HEK293 (cell line): Measurements from ENCODE around the gene KCNJ14.

Experiments
- CTCF ChIA-PET: fragments of 350-600 bp; formaldehyde crosslinking; extraction: SDS; loops from one replicate; lab custom pipeline; 2021; ENCODE audit warnings: antibody characterized with exemption; lab: Yijun Ruan, JAX
- POLR2A ChIA-PET: fragments of 300-600 bp; formaldehyde crosslinking; extraction: SDS; loops from one replicate; lab custom pipeline; 2020; ENCODE audit warnings: antibody characterized with exemption, inconsistent platforms; lab: Yijun Ruan, JAX
- H3K27ac ChIP-seq: fragments of 200-500 bp; sonication (Bioruptor generic); 2 replicates; pipeline ENCODE4 v1.5.1; 2014; ENCODE audit warnings: low read depth, low read length, control low read depth, inconsistent platforms; ENCODE audit errors: extremely low read depth
- H3K36me3 ChIP-seq, 2 experiments: fragments of 200-500 bp in 1 of 2; sonication (Bioruptor generic) in 1 of 2; 1 replicate in 1 of 2; 2 replicates in 1 of 2; pipeline ENCODE4 v1.5.1; 2014 to 2017; ENCODE audit warnings: inconsistent platforms in 2 of 2, low read length in 2 of 2; ENCODE audit not compliant: control insufficient read depth in 2 of 2, insufficient read depth in 1 of 2
- H3K4me1 ChIP-seq: fragments of 200-500 bp; sonication (Bioruptor generic); 2 replicates; pipeline ENCODE4 v1.5.1; 2014; ENCODE audit warnings: mild to moderate bottlenecking, low read length, inconsistent platforms; ENCODE audit not compliant: control insufficient read depth, insufficient read depth
- H3K4me3 ChIP-seq: 2 replicates; pipeline ENCODE4 v1.5.1; 2011; ENCODE audit warnings: low read depth, mild to moderate bottlenecking, control low read depth, low read length, moderate library complexity
- H3K9me3 ChIP-seq: fragments of 200-500 bp; sonication (Bioruptor generic); 2 replicates; pipeline ENCODE4 v1.5.1; 2014; ENCODE audit warnings: low read depth, low read length, inconsistent platforms; ENCODE audit not compliant: control insufficient read depth, insufficient read depth
- OSR2 ChIP-seq: fragments of 450-650 bp; formaldehyde crosslinking; IDR thresholded peaks from 2 replicates; pipeline ENCODE4 v1.5.1; 2016; ENCODE audit warnings: missing biosample characterization, missing genetic modification characterization
- OVOL3 ChIP-seq: fragments of 450-650 bp; formaldehyde crosslinking; IDR thresholded peaks from 2 replicates; pipeline ENCODE4 v1.5.1; 2016; ENCODE audit warnings: missing biosample characterization, missing genetic modification characterization
- SALL2 ChIP-seq: fragments of 450-650 bp; formaldehyde crosslinking; IDR thresholded peaks from 2 replicates; pipeline ENCODE4 v1.5.0; 2017; ENCODE audit warnings: missing biosample characterization, mild to moderate bottlenecking, missing genetic modification characterization, borderline replicate concordance
- ZBTB48 ChIP-seq: fragments of 450-650 bp; formaldehyde crosslinking; IDR thresholded peaks from 2 replicates; pipeline ENCODE4 v1.5.1; 2016; ENCODE audit warnings: missing biosample characterization, missing genetic modification characterization
- ZEB2 ChIP-seq: fragments of 450-650 bp; formaldehyde crosslinking; IDR thresholded peaks from 2 replicates; pipeline ENCODE4 v1.5.1; 2016; ENCODE audit warnings: missing biosample characterization, missing genetic modification characterization
- ZNF184 ChIP-seq: fragments of 450-650 bp; IDR thresholded peaks from 2 replicates; pipeline ENCODE4 v1.5.1; 2018; ENCODE audit warnings: missing biosample characterization, mild to moderate bottlenecking, missing genetic modification characterization
- ZNF324 ChIP-seq: fragments of 450-650 bp; formaldehyde crosslinking; IDR thresholded peaks from 2 replicates; pipeline ENCODE4 v1.5.1; 2016; ENCODE audit warnings: missing biosample characterization, missing genetic modification characterization
- ZNF335 ChIP-seq: fragments of 450-650 bp; formaldehyde crosslinking; conservative IDR thresholded peaks from 2 replicates; pipeline ENCODE4 v1.5.1; 2016; ENCODE audit warnings: missing biosample characterization, missing genetic modification characterization
- ZNF623 ChIP-seq: fragments of 450-650 bp; formaldehyde crosslinking; IDR thresholded peaks from 2 replicates; pipeline ENCODE4 v1.5.1; 2016; ENCODE audit warnings: missing biosample characterization, missing genetic modification characterization
- ZNF768 ChIP-seq: fragments of 450-650 bp; formaldehyde crosslinking; IDR thresholded peaks from 2 replicates; pipeline ENCODE4 v1.5.1; 2018; ENCODE audit warnings: missing biosample characterization, mild to moderate bottlenecking, missing genetic modification characterization
- ZNF777 ChIP-seq: fragments of 450-650 bp; formaldehyde crosslinking; IDR thresholded peaks from 2 replicates; pipeline ENCODE4 v1.5.1; 2017; ENCODE audit warnings: missing biosample characterization, missing genetic modification characterization, borderline replicate concordance
- ZXDB ChIP-seq: fragments of 450-650 bp; formaldehyde crosslinking; IDR thresholded peaks from 2 replicates; pipeline ENCODE4 v1.5.1; 2016; ENCODE audit warnings: missing biosample characterization, missing genetic modification characterization
- TF ChIP-seq, protein P1 (sequence below): fragments of 450-650 bp; formaldehyde crosslinking; IDR thresholded peaks from 2 replicates; pipeline ENCODE4 v1.5.1; 2016; ENCODE audit warnings: missing biosample characterization, missing genetic modification characterization
- TF ChIP-seq, protein P2 (sequence below): fragments of 450-650 bp; formaldehyde crosslinking; IDR thresholded peaks from 2 replicates; pipeline ENCODE4 v1.5.1; 2017; ENCODE audit warnings: missing biosample characterization, missing genetic modification characterization
- TF ChIP-seq, protein P3 (sequence below): fragments of 450-650 bp; formaldehyde crosslinking; IDR thresholded peaks from 2 replicates; pipeline ENCODE4 v1.5.1; 2016; ENCODE audit warnings: missing biosample characterization, missing genetic modification characterization
- TF ChIP-seq, protein P4 (sequence below): fragments of 450-650 bp; formaldehyde crosslinking; IDR thresholded peaks from 2 replicates; pipeline ENCODE4 v1.5.1; 2016; ENCODE audit warnings: missing biosample characterization, missing genetic modification characterization, low read depth
- TF ChIP-seq, protein P5 (sequence below): fragments of 450-650 bp; formaldehyde crosslinking; IDR thresholded peaks from 2 replicates; pipeline ENCODE4 v1.5.1; 2016; ENCODE audit warnings: missing biosample characterization, missing genetic modification characterization, borderline replicate concordance

The KCNJ14 gene

DNA sequence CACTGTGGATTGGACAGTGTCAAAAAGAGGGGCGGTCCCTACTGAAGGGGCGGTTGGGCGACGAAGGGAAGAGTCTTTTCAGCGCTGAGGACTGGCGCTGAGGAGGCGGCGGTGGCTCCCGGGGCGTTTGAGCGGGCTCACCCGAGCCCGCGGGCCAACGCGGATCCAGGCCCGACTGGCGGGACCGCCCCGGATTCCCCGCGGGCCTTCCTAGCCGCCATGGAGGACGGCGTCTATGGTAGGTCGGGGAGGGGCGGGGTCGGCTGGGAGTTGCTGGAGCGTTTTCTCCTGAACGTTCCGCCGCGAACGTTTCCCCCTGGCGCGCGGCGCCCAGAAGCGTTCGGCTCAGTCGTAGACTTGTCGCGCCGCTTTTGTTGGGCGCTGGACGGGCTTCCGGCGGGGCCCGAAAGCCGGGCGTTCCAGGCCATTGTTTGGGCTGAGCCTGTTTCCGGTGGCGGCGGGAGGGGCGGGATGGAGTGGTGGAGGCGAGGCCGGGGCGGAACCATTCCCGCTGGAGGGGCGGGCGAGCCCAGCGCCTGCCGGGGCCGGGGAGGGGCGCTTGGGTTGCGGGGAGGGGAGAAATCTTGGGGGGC lies 14.0 kb downstream of the KCNJ14 start, which contains the start of gene CYTH2 (continued):
- TF ChIP-seq, protein P1, sequence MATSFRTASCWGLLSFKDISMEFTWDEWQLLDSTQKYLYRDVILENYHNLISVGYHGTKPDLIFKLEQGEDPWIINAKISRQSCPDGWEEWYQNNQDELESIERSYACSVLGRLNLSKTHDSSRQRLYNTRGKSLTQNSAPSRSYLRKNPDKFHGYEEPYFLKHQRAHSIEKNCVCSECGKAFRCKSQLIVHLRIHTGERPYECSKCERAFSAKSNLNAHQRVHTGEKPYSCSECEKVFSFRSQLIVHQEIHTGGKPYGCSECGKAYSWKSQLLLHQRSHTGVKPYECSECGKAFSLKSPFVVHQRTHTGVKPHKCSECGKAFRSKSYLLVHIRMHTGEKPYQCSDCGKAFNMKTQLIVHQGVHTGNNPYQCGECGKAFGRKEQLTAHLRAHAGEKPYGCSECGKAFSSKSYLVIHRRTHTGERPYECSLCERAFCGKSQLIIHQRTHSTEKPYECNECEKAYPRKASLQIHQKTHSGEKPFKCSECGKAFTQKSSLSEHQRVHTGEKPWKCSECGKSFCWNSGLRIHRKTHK (tag by site-specific recombination): no peak
- peak; percentile 70; the same call in 1 of the 2 replicates for TF ChIP-seq ZEB2

DNA sequence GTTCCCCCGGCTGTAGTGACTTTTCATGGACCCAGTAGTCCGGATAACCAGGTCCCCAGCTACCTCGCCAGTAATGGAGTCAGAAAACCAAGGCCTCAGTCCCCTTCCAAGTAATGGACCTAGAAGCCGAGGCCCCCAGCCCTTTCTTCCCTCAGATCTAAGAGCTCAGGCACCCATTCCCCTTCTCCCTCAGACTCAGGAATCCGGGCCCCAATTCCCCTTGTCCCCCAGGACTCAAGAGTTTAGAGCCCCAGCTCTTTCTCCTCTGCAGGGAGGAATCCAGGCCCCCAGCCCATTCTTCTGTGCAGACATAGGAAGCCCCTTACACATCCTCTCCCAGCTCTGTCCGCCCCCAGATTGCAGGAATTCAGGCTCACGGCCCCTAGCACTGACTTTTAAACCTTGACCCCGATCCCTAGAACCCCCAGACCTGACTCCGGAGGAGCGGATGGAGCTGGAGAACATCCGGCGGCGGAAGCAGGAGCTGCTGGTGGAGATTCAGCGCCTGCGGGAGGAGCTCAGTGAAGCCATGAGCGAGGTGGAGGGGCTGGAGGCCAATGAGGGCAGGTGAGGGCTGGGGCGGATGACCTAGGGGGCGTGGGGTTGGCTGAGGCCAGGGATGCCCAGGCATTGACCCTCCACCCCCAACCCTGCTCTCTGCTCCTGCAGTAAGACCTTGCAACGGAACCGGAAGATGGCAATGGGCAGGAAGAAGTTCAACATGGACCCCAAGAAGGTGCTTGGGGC lies 14.7 kb downstream of the KCNJ14 start:
- H3K4me1 ChIP-seq: peaks cover 11% of the 10 kb centered on the region
- peak overlapping the region; percentile 82 for H3K4me3 ChIP-seq
- peak overlapping the region; percentile 97 for H3K27ac ChIP-seq
- 0 out of 2 replicates have a peak, but pooled peaks have one; percentile 43 for TF ChIP-seq ZBTB48
- TF ChIP-seq, protein P2, sequence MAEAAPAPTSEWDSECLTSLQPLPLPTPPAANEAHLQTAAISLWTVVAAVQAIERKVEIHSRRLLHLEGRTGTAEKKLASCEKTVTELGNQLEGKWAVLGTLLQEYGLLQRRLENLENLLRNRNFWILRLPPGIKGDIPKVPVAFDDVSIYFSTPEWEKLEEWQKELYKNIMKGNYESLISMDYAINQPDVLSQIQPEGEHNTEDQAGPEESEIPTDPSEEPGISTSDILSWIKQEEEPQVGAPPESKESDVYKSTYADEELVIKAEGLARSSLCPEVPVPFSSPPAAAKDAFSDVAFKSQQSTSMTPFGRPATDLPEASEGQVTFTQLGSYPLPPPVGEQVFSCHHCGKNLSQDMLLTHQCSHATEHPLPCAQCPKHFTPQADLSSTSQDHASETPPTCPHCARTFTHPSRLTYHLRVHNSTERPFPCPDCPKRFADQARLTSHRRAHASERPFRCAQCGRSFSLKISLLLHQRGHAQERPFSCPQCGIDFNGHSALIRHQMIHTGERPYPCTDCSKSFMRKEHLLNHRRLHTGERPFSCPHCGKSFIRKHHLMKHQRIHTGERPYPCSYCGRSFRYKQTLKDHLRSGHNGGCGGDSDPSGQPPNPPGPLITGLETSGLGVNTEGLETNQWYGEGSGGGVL (tag by site-specific recombination): 0 out of 2 replicates have a peak, but pooled peaks have one; percentile 11
- TF ChIP-seq ZNF623 (tag by site-specific recombination): no peak
- 0 out of 2 replicates have a peak, but pooled peaks have one; percentile 1 for TF ChIP-seq ZNF335
- no peak for TF ChIP-seq ZEB2
- TF ChIP-seq, protein P3, sequence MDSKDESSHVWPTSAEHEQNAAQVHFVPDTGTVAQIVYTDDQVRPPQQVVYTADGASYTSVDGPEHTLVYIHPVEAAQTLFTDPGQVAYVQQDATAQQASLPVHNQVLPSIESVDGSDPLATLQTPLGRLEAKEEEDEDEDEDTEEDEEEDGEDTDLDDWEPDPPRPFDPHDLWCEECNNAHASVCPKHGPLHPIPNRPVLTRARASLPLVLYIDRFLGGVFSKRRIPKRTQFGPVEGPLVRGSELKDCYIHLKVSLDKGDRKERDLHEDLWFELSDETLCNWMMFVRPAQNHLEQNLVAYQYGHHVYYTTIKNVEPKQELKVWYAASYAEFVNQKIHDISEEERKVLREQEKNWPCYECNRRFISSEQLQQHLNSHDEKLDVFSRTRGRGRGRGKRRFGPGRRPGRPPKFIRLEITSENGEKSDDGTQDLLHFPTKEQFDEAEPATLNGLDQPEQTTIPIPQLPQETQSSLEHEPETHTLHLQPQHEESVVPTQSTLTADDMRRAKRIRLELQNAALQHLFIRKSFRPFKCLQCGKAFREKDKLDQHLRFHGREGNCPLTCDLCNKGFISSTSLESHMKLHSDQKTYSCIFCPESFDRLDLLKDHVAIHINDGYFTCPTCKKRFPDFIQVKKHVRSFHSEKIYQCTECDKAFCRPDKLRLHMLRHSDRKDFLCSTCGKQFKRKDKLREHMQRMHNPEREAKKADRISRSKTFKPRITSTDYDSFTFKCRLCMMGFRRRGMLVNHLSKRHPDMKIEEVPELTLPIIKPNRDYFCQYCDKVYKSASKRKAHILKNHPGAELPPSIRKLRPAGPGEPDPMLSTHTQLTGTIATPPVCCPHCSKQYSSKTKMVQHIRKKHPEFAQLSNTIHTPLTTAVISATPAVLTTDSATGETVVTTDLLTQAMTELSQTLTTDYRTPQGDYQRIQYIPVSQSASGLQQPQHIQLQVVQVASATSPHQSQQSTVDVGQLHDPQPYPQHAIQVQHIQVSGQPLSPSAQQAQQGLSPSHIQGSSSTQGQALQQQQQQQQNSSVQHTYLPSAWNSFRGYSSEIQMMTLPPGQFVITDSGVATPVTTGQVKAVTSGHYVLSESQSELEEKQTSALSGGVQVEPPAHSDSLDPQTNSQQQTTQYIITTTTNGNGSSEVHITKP (tag by site-specific recombination): peak; percentile 6; the same call in 1 of the 2 replicates
- TF ChIP-seq, protein P4, sequence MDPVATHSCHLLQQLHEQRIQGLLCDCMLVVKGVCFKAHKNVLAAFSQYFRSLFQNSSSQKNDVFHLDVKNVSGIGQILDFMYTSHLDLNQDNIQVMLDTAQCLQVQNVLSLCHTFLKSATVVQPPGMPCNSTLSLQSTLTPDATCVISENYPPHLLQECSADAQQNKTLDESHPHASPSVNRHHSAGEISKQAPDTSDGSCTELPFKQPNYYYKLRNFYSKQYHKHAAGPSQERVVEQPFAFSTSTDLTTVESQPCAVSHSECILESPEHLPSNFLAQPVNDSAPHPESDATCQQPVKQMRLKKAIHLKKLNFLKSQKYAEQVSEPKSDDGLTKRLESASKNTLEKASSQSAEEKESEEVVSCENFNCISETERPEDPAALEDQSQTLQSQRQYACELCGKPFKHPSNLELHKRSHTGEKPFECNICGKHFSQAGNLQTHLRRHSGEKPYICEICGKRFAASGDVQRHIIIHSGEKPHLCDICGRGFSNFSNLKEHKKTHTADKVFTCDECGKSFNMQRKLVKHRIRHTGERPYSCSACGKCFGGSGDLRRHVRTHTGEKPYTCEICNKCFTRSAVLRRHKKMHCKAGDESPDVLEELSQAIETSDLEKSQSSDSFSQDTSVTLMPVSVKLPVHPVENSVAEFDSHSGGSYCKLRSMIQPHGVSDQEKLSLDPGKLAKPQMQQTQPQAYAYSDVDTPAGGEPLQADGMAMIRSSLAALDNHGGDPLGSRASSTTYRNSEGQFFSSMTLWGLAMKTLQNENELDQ: no peak
- ChIA-PET POLR2A (interaction anchor here (0.6 to 1.7 kb wide), 15 partner anchors 9 to 484 kb away, joined by 3 to 8 read pairs (median 4); partner anchors contain the start of genes BAX, GRWD1, KDELR1 and RPL18), CTCF (interaction anchor here (0.9 to 1.8 kb wide), 5 partner anchors 19 to 156 kb away, joined by 4 to 9 read pairs (median 5); no protein-coding TSS in a partner anchor)
- H3K36me3 ChIP-seq: peaks cover 29 to 48% of the 10 kb centered on the region in 2 experiments
- H3K9me3 ChIP-seq: no peaks in the 10 kb centered on the region

DNA sequence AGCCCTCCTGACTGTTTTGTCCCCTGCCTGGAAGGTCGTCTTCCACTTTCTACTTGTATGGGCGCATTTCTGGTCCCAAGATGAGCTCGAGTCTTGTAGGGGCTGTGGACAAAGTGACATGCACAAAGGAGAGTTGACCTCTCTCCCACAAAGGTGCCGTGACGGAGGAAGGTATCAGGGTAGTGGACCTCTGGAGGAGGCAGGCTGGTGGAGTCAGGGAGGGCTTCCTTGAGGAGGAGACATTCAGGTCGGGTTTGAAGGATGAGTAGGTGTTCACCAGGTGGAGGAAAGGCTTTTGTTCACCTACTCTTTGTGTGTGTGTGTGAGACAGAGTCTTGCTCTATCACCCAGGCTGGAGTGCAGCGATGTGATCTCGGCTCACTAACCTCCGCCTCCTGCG lies 15.5 kb downstream of the KCNJ14 start:
- H3K4me3 ChIP-seq: no peak overlapping the region
- H3K4me1 ChIP-seq: peaks cover 11% of the 10 kb centered on the region
- H3K36me3 ChIP-seq: peaks cover 34 to 56% of the 10 kb centered on the region in 2 experiments
- POLR2A ChIA-PET: interaction anchor here (1.3 to 1.7 kb wide), 5 partner anchors 9 to 140 kb away, joined by 3 to 8 read pairs (median 5); partner anchors contain the start of genes SYNGR4 and TMEM143
- H3K27ac ChIP-seq: no peak overlapping the region
- no peaks in the 10 kb centered on the region for H3K9me3 ChIP-seq
- CTCF ChIA-PET: interaction anchor here (1.0 to 1.8 kb wide), 4 partner anchors 19 to 157 kb away, joined by 4 to 9 read pairs (median 4); no protein-coding TSS in a partner anchor
- TF ChIP-seq, protein P5, sequence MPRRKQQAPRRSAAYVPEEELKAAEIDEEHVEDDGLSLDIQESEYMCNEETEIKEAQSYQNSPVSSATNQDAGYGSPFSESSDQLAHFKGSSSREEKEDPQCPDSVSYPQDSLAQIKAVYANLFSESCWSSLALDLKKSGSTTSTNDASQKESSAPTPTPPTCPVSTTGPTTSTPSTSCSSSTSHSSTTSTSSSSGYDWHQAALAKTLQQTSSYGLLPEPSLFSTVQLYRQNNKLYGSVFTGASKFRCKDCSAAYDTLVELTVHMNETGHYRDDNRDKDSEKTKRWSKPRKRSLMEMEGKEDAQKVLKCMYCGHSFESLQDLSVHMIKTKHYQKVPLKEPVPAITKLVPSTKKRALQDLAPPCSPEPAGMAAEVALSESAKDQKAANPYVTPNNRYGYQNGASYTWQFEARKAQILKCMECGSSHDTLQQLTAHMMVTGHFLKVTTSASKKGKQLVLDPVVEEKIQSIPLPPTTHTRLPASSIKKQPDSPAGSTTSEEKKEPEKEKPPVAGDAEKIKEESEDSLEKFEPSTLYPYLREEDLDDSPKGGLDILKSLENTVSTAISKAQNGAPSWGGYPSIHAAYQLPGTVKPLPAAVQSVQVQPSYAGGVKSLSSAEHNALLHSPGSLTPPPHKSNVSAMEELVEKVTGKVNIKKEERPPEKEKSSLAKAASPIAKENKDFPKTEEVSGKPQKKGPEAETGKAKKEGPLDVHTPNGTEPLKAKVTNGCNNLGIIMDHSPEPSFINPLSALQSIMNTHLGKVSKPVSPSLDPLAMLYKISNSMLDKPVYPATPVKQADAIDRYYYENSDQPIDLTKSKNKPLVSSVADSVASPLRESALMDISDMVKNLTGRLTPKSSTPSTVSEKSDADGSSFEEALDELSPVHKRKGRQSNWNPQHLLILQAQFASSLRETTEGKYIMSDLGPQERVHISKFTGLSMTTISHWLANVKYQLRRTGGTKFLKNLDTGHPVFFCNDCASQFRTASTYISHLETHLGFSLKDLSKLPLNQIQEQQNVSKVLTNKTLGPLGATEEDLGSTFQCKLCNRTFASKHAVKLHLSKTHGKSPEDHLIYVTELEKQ (tag by site-specific recombination): no peak
- TF ChIP-seq ZXDB (tag by site-specific recombination): no peak
- no peak for TF ChIP-seq ZNF184
- TF ChIP-seq OVOL3 (tag by site-specific recombination): no peak
- no peak for TF ChIP-seq OSR2 (tag by site-specific recombination)
- no peak for TF ChIP-seq SALL2 (tag by site-specific recombination)
- TF ChIP-seq ZNF777: no peak
- no peak for TF ChIP-seq ZNF324 (tag by site-specific recombination)
- no peak for TF ChIP-seq ZNF768 (tag by site-specific recombination)
- no peak for TF ChIP-seq ZNF335
